Retinal pigment epithelial cell (primary cell): Measurements from ENCODE around the gene AIMP1.

ENCODE experiments used
- DNase-seq: peaks from one replicate; pipeline ENCODE4 v3.0.0-alpha.2; 2010; ENCODE audit warnings: low read depth
- H3K4me3 ChIP-seq: 2 replicates; pipeline ENCODE4 v1.5.1; 2011; ENCODE audit warnings: mild to moderate bottlenecking, low read length, control low read depth, moderate library complexity
- CTCF ChIP-seq: conservative IDR thresholded peaks from 2 replicates; pipeline ENCODE4 v1.5.1; 2011; ENCODE audit warnings: low read depth, low read length, control low read depth, inconsistent platforms

Gene AIMP1

GRCh38 chr4:106306561-106306960 lies 9.8 kb upstream of the AIMP1 start:
- no peak overlapping the region for H3K4me3 ChIP-seq
- no peak for TF ChIP-seq CTCF
- DNase-seq = no peak

GRCh38 chr4:106312377-106312776 lies 4.0 kb upstream of the AIMP1 start:
- no peak for TF ChIP-seq CTCF
- no peak for DNase-seq
- H3K4me3 ChIP-seq = no peak overlapping the region

GRCh38 chr4:106312997-106313522 lies 3.3 kb upstream of the AIMP1 start:
- no peak overlapping the region for H3K4me3 ChIP-seq
- DNase-seq = no peak
- TF ChIP-seq CTCF = no peak

- no peak for TF ChIP-seq CTCF
- no peak for DNase-seq
- peak overlapping the region; percentile 98 for H3K4me3 ChIP-seq
These were observed 1.4 kb upstream of the AIMP1 start for GRCh38 chr4:106314960-106315359.

- no peak for TF ChIP-seq CTCF
- DNase-seq = no peak
- peak overlapping the region; percentile 98 for H3K4me3 ChIP-seq
These were observed 828 bp upstream of the AIMP1 start for GRCh38 chr4:106315476-106315967.

GRCh38 chr4:106316773-106317409 lies 541 bp downstream of the AIMP1 start:
- no peak for TF ChIP-seq CTCF
- DNase-seq = no peak
- H3K4me3 ChIP-seq = peak overlapping the region; percentile 98

- no peak for DNase-seq
- no peak for TF ChIP-seq CTCF
- peak overlapping the region; percentile 98 for H3K4me3 ChIP-seq
These were observed 1.5 kb downstream of the AIMP1 start for GRCh38 chr4:106317815-106318214.
